Measurements from ENCODE around the gene FAM107B. TPM values are rescaled to one million over a fixed set of nuclear protein-coding genes. Genes with fewer than 3 reads are reported as not detected.

FAM107B gene
- polyA plus RNA-seq, 3 donors: 80.1 to 108 (median 96.5) TPM

Other genes starting within 250 kb of the FAM107B start
- gene CDNF, start 63.1 kb upstream of the FAM107B start, polyA plus RNA-seq (ENCODE audit: insufficient read length in 3 of 3): 1 to 10 TPM; 2.0 to 5.1 (median 4.0) TPM
- gene HSPA14, start 63.4 kb upstream of the FAM107B start, polyA plus RNA-seq (ENCODE audit: insufficient read length in 3 of 3): 10 to 100 TPM; 17.4 to 24.5 (median 22.8) TPM
- 10 to 100 TPM; 14.4 to 18.1 (median 17.8) TPM for gene MSANTD7, start 63.4 kb upstream of the FAM107B start, polyA plus RNA-seq (ENCODE audit: insufficient read length in 3 of 3)
- gene SUV39H2, start 104.0 kb upstream of the FAM107B start, polyA plus RNA-seq (ENCODE audit: insufficient read length in 3 of 3): 10 to 100 TPM; 18.4 to 19.6 (median 18.9) TPM
- 10 to 100 TPM; 12.4 to 20.4 (median 17.7) TPM for gene DCLRE1C, start 179.2 kb upstream of the FAM107B start, polyA plus RNA-seq (ENCODE audit: insufficient read length in 3 of 3)
- 1 to 10 TPM; 1.1 to 2.2 (median 1.5) TPM for gene MEIG1, start 184.5 kb upstream of the FAM107B start, polyA plus RNA-seq (ENCODE audit: insufficient read length in 3 of 3)

All from renal pelvis (tissue), 3 donors.